Measurements from ENCODE around the gene CCT7.

DNA sequence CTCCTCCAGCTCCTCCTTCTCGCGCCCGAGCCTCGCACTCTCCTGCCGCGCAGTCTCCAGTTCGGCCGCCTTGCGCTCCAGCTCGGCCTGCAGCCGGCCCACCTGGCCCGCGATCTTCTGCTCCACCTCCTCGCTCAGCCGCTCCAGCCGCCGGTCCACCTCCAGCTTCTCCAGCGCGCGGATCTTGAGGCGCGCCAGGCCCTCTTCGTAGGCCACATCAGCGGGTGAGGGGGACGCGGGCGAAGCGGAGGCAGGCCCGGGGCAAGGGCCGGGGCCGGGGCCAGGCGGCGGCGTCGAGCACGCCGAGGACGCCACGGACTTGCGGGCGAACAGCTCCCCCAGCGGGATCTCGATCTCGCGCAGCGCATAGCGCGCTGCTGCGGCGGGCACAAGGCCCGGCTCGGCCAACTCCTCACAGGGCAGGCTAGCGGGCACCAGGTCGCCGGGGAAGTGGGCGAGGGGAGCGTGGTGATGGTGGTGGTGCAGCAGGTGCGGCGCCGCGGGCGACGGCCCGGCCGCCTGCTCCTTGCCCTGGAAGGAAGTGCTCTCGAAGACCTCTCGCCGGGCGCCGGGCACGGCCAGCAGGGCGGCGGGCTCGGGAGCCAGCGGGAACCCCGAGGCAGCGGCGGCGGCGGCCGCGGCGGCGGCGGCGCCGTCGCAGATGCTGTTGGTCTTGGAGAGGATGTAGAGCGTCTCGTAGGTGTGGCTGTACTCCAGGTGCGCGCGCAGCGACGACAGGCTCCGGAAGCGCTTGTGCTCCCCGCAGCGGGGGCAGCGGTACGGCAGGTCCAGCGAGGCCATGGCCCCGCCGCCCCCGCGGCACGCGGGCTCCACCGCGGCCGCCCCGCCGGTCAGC is 35.0 kb downstream of the CCT7 start:
- TF ChIP-seq, protein P1, sequence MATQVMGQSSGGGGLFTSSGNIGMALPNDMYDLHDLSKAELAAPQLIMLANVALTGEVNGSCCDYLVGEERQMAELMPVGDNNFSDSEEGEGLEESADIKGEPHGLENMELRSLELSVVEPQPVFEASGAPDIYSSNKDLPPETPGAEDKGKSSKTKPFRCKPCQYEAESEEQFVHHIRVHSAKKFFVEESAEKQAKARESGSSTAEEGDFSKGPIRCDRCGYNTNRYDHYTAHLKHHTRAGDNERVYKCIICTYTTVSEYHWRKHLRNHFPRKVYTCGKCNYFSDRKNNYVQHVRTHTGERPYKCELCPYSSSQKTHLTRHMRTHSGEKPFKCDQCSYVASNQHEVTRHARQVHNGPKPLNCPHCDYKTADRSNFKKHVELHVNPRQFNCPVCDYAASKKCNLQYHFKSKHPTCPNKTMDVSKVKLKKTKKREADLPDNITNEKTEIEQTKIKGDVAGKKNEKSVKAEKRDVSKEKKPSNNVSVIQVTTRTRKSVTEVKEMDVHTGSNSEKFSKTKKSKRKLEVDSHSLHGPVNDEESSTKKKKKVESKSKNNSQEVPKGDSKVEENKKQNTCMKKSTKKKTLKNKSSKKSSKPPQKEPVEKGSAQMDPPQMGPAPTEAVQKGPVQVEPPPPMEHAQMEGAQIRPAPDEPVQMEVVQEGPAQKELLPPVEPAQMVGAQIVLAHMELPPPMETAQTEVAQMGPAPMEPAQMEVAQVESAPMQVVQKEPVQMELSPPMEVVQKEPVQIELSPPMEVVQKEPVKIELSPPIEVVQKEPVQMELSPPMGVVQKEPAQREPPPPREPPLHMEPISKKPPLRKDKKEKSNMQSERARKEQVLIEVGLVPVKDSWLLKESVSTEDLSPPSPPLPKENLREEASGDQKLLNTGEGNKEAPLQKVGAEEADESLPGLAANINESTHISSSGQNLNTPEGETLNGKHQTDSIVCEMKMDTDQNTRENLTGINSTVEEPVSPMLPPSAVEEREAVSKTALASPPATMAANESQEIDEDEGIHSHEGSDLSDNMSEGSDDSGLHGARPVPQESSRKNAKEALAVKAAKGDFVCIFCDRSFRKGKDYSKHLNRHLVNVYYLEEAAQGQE (IDR thresholded peaks at IDR 0.05) = no peak
- TF ChIP-seq MYC (IDR thresholded peaks at IDR 0.05; ENCODE audit: borderline replicate concordance, low read length) = no peak
